ENCODE data around the gene PITHD1. TPM values are rescaled to one million over a fixed set of nuclear protein-coding genes. Genes with fewer than 3 reads are reported as not detected.
"Not testable (repeated sequence)": the region's sequence is repeated elsewhere in the genome, so short reads cannot be mapped to it uniquely, and the experiment has no call there.

The PITHD1 gene
- total and polyA plus RNA-seq, 2 donors (not counting 3 experiments of a cell fraction or from before 2014, with no cell fraction given) = 35.8 to 43.1 TPM

- H3K9ac ChIP-seq (replicated peaks; ENCODE audit: extremely low read depth, insufficient read depth, low read length); H2AFZ ChIP-seq (ENCODE audit: low read depth, low read length); dilution Hi-C loops (cut with MboI; ENCODE audit: extremely low pct_ligation_motif_present, low sequenced_read_pairs); BruUV-seq (replicated peaks); H3K4me2 ChIP-seq (ENCODE audit: insufficient read depth, low read length); H3K36me3 ChIP-seq (ENCODE audit: control insufficient read depth in 2 of 2, extremely low read depth in 1 of 2, insufficient read depth in 2 of 2, low read length in 2 of 2); DNase-seq (ENCODE audit: low read depth, low spot score); POLR2A ChIA-PET; H3K9me1 ChIP-seq (replicated peaks; ENCODE audit: control insufficient read depth, extremely low read depth, insufficient read depth, low read length); H3K27me3 ChIP-seq (ENCODE audit: control insufficient read depth in 2 of 2, insufficient read depth in 2 of 2, low read length in 2 of 2); H3K27ac ChIP-seq (ENCODE audit: insufficient read depth, low read depth, low read length); H3K79me2 ChIP-seq (ENCODE audit: control insufficient read depth, insufficient read depth, low read length); H4K20me1 ChIP-seq (replicated peaks; ENCODE audit: control insufficient read depth, extremely low read depth, insufficient read depth, low read length); H3K4me3 ChIP-seq (replicated peaks in 1 of 3; ENCODE audit: insufficient read depth in 1 of 3, low read depth in 1 of 3, low read length in 3 of 3); FAIRE-seq; H3K9me3 ChIP-seq (replicated peaks; ENCODE audit: control insufficient read depth, insufficient read depth, low read length): not testable (repeated sequence)
- CTCF ChIA-PET = interaction anchor here (0.9 to 2.1 kb wide), 6 partner anchors 8 to 186 kb away, joined by 3 to 6 read pairs (median 4); partner anchors contain the start of genes HMGCL and PITHD1
- intact Hi-C loops (cut with micrococcal nuclease) = loop anchor here (5.0 kb wide), 1 partner anchor 246 kb away; the partner anchor contains the start of gene ID3
- H3K4me1 ChIP-seq (ENCODE audit: control insufficient read depth, extremely low read depth, insufficient read depth, low read length) = peaks cover 15% of the 10 kb centered on the region
Observed at GRCh38 chr1:23802809-23803342, 24.7 kb downstream of the PITHD1 start.

GRCh38 chr1:23803674-23804073 is 25.5 kb downstream of the PITHD1 start:
- FAIRE-seq = no peak
- Histone ChIP-seq H3K4me1 (ENCODE audit: control insufficient read depth, extremely low read depth, insufficient read depth, low read length) (peaks cover 15% of the 10 kb centered on the region), H3K36me3 (ENCODE audit: control insufficient read depth in 2 of 2, extremely low read depth in 1 of 2, insufficient read depth in 2 of 2, low read length in 2 of 2) (peaks cover 0 to 2% of the 10 kb centered on the region in 2 experiments), H3K9ac (replicated peaks; ENCODE audit: extremely low read depth, insufficient read depth, low read length) (no peak overlapping the region), H3K9me1 (replicated peaks; ENCODE audit: control insufficient read depth, extremely low read depth, insufficient read depth, low read length) (no peaks in the 10 kb centered on the region), H3K27me3 (ENCODE audit: control insufficient read depth in 2 of 2, insufficient read depth in 2 of 2, low read length in 2 of 2) (no peaks in the 10 kb centered on the region), H3K9me3 (replicated peaks; ENCODE audit: control insufficient read depth, insufficient read depth, low read length) (no peaks in the 10 kb centered on the region), H3K79me2 (ENCODE audit: control insufficient read depth, insufficient read depth, low read length) (no peaks in the 10 kb centered on the region), H3K27ac (ENCODE audit: insufficient read depth, low read depth, low read length) (no peak overlapping the region), H3K4me3 (replicated peaks in 1 of 3; ENCODE audit: insufficient read depth in 1 of 3, low read depth in 1 of 3, low read length in 3 of 3) (no peak overlapping the region), H2AFZ (ENCODE audit: low read depth, low read length) (no peak overlapping the region), H4K20me1 (replicated peaks; ENCODE audit: control insufficient read depth, extremely low read depth, insufficient read depth, low read length) (no peaks in the 10 kb centered on the region), H3K4me2 (ENCODE audit: insufficient read depth, low read length) (no peak overlapping the region)
- ChIA-PET CTCF (interaction anchor here (0.7 to 1.3 kb wide), 4 partner anchors 32 to 186 kb away, joined by 3 to 4 read pairs (median 4); partner anchors contain the start of gene FUCA1), POLR2A (no interaction called here)
- no peak for TF ChIP-seq GATA2 (IDR thresholded peaks at IDR 0.05; ENCODE audit: insufficient read depth, insufficient read length, low read depth, low read length)
- BruUV-seq (replicated peaks) = no TSS peak
- no peak for DNase-seq (ENCODE audit: low read depth, low spot score)
- intact Hi-C loops (cut with micrococcal nuclease) (loop anchor here (5.0 kb wide), 1 partner anchor 246 kb away; the partner anchor contains the start of gene ID3), dilution Hi-C loops (cut with MboI; ENCODE audit: extremely low pct_ligation_motif_present, low sequenced_read_pairs) (no loop called here)
